Measurements from ENCODE around the gene PABPC3.

DNA sequence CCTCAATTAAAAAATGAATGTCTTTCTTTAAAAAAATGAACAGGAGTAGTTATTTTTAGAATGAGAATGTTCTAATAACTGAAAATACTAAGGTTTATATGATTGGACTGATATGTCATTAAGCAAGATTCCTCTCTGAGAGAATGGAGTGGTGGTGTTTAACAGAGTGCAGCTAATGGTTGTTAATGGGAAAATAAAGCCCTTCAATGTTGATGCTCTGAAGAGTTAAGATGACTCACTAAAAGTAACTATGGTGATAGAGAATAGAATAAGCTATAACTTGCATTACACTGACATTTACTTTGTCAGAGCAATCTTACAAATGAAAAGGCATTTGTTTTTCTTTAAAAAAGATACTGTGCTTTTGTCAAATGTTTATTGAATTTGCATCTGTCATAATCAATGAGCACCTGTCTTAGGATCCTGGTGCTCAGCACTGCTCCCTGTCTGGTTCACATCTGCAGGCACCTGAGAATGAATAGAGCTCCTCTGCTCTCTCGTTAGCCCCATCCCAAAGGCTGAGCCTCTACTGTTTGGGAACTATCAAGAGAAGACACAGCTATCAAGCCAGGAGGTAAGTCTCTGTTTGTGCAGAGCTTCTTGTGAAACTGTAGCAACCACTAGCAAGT is 15.1 kb downstream of the PABPC3 start:
- TF ChIP-seq CTCF (IDR thresholded peaks at IDR 0.05) (no peak), POLR2A (IDR thresholded peaks at IDR 0.05) (no peak), EP300 (IDR thresholded peaks at IDR 0.05) (no peak), POLR2AphosphoS5 (IDR thresholded peaks at IDR 0.05) (no peak)

All from upper lobe of left lung (tissue), 4 donors.